ENCODE measurements around the gene XYLB. TPM values are rescaled to one million over a fixed set of nuclear protein-coding genes. Genes with fewer than 3 reads are reported as not detected.

Gene XYLB
- total RNA-seq, 1 donor from 2014 or later = 0.91 TPM

DNA sequence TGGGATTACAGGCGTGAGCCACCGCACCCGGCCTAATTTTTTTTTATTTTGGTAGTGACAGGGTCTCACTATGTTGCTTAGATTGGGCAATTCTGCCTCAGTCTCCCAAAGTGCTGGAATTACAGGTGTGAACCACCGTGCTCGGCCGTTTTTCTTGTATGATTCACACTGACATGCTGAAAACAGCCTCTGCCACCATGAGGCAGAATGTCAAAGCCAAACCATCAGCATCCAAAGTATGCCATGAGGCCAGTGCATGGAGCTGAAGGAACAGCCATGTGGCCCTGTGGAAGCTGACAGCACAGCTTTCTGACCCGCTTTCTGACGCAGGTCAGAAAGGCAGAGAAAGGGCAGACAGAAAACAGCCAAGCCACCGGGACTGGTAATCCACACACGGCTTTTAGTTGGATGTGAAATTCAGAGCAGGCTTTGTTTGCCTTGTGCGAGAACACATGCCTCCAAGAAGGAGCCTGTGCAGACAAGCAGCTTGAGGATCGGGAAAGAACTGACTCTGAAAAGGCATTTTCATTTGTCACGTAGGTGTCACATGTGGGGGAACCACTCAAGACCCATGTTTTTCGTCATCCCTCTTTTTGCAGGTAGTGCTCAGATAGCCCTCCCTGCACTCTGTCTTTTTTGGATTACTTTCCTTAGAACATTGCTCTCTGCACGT, 25.1 kb downstream of the XYLB start:
- peaks cover 10% of the 10 kb centered on the region for H3K36me3 ChIP-seq
- H3K9me3 ChIP-seq (replicated peaks) = no peaks in the 10 kb centered on the region
- H3K4me3 ChIP-seq = no peak overlapping the region
- intact Hi-C loops (cut with micrococcal nuclease) = no loop called here
- H3K27me3 ChIP-seq (ENCODE audit: low read depth) = no peaks in the 10 kb centered on the region
- H3K4me1 ChIP-seq = no peaks in the 10 kb centered on the region
- no peak overlapping the region for H3K27ac ChIP-seq (replicated peaks)
- DNase-seq = no peak
- TF ChIP-seq, protein P1, sequence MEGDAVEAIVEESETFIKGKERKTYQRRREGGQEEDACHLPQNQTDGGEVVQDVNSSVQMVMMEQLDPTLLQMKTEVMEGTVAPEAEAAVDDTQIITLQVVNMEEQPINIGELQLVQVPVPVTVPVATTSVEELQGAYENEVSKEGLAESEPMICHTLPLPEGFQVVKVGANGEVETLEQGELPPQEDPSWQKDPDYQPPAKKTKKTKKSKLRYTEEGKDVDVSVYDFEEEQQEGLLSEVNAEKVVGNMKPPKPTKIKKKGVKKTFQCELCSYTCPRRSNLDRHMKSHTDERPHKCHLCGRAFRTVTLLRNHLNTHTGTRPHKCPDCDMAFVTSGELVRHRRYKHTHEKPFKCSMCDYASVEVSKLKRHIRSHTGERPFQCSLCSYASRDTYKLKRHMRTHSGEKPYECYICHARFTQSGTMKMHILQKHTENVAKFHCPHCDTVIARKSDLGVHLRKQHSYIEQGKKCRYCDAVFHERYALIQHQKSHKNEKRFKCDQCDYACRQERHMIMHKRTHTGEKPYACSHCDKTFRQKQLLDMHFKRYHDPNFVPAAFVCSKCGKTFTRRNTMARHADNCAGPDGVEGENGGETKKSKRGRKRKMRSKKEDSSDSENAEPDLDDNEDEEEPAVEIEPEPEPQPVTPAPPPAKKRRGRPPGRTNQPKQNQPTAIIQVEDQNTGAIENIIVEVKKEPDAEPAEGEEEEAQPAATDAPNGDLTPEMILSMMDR (IDR thresholded peaks at IDR 0.05; ENCODE audit: borderline replicate concordance) = no peak

DNA sequence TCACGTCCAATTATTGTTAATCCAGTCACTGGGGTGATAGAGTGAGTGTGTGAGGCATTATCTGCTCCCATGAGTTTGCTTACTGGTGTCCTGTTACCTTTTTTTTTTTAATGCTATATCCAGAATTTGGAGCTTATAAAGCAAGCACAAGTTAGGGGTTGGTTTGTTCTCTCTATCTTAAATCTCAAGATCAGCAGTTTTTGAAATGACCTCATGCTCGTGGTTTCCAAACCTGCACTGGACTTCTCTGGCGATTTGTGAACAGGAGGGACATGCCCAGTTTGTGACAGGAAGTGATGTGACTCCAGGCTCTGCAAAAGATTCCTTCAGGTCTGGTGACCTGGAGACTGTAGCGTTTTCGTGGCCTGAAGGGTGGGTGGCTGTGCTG, 25.6 kb downstream of the XYLB start:
- Histone ChIP-seq H3K36me3 (peaks cover 10% of the 10 kb centered on the region), H3K9me3 (replicated peaks) (no peaks in the 10 kb centered on the region), H3K4me1 (no peaks in the 10 kb centered on the region)

DNA sequence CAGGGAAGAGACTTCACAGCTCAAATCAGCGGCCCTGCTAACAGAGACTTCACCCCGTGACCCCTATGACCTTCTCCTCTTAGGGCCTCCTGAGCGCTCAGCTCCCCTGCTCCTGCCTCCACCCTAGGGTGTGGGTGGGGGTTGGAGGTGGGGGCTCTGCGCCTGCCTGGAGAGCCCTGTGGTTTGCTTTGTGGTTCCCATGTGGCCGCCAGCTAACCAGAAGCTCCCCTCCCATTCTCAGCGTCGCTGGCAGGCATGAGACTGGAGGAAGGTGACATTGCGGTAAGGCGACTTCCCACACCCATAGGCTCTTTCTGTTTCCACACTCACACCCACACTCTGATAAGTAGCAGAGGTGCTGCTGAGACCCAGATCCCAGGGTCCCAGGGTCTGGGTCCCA, 27.6 kb downstream of the XYLB start:
- Histone ChIP-seq H3K36me3 (peaks cover 10% of the 10 kb centered on the region), H3K27me3 (ENCODE audit: low read depth) (no peaks in the 10 kb centered on the region), H3K9me3 (replicated peaks) (no peaks in the 10 kb centered on the region), H3K4me1 (no peaks in the 10 kb centered on the region), H3K4me3 (no peak overlapping the region), H3K27ac (replicated peaks) (no peak overlapping the region)
- intact Hi-C loops (cut with micrococcal nuclease) = no loop called here
- DNase-seq = no peak
- TF ChIP-seq, protein P1 (IDR thresholded peaks at IDR 0.05; ENCODE audit: borderline replicate concordance) = no peak

More for the DNA sequence above, 25.6 kb downstream of the XYLB start:
- Histone ChIP-seq H3K27me3 (ENCODE audit: low read depth) (no peaks in the 10 kb centered on the region), H3K27ac (replicated peaks) (no peak overlapping the region), H3K4me3 (no peak overlapping the region)
- no peak for DNase-seq
- TF ChIP-seq, protein P1 (IDR thresholded peaks at IDR 0.05; ENCODE audit: borderline replicate concordance) = no peak
- intact Hi-C loops (cut with micrococcal nuclease) = no loop called here

DNA sequence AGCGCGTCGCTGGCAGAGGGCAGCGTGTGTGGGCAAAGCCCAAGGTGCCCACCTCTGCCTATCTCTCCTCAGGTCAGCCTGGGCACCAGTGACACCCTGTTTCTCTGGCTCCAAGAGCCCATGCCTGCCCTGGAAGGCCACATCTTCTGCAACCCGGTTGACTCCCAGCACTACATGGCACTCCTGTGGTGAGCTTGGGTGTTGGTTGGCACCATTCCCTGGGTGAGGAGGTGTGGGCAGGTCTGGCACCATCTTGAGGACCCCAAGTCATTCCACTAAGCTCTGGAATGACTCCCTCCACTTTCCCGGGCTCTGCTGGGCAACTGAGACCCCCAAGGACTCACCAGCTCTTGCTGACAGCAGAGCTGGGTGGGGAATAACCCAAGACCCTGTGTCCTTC, 28.5 kb downstream of the XYLB start:
- no peak for DNase-seq
- H3K27me3 ChIP-seq (ENCODE audit: low read depth) = no peaks in the 10 kb centered on the region
- intact Hi-C loops (cut with micrococcal nuclease) = no loop called here
- no peak overlapping the region for H3K4me3 ChIP-seq
- H3K27ac ChIP-seq (replicated peaks) = no peak overlapping the region
- TF ChIP-seq, protein P1 (IDR thresholded peaks at IDR 0.05; ENCODE audit: borderline replicate concordance) = no peak
- H3K9me3 ChIP-seq (replicated peaks) = no peaks in the 10 kb centered on the region
- peaks cover 10% of the 10 kb centered on the region for H3K36me3 ChIP-seq
- H3K4me1 ChIP-seq = no peaks in the 10 kb centered on the region

DNA sequence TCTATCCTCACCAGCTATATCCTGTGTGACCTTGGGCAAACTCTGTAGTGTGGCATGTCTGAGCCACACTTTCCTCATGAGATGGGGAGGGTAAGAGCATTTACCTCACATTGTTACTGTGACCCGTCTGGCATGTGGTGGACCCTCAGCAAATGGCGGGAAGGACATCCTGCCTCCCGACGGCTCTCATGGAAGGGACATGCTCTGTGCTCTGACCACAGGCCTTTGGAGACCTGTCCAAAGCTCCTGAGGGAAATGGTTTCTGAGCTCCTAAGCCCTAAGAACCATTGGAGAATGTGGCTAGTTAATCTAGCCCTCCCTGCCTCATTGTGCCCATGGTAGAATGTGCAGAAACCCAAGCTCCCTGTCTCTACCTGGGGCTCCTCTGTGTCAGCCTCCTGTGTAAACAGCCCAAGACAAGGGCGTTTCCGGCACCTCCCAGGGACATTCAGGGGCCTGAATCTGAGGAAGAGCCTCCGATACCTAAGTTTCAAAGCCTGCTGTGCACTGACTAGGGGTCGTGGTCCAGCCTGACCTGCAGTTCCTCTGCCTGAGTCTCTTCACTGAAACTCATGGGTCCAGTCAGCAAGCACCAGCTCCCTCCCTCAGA, 29.0 kb downstream of the XYLB start:
- H3K36me3 ChIP-seq = peaks cover 6% of the 10 kb centered on the region
- DNase-seq = no peak
- intact Hi-C loops (cut with micrococcal nuclease) = no loop called here
- no peaks in the 10 kb centered on the region for H3K9me3 ChIP-seq (replicated peaks)
- TF ChIP-seq, protein P1 (IDR thresholded peaks at IDR 0.05; ENCODE audit: borderline replicate concordance) = no peak
- H3K4me1 ChIP-seq = no peaks in the 10 kb centered on the region
- no peak overlapping the region for H3K4me3 ChIP-seq
- H3K27ac ChIP-seq (replicated peaks) = no peak overlapping the region
- H3K27me3 ChIP-seq (ENCODE audit: low read depth) = no peaks in the 10 kb centered on the region

Measured in left ventricle myocardium inferior (tissue), 1 donor.